Myocyte (in vitro differentiated cells): ENCODE measurements around the gene UGT1A1. TPM values are rescaled to one million over a fixed set of nuclear protein-coding genes. Genes with fewer than 3 reads are reported as not detected.

Experiments used
- DNase-seq: peaks from one replicate; pipeline ENCODE4 v3.0.0-alpha.2; 2012; ENCODE audit warnings: low read depth
- total RNA-seq: library from RNA; depleted of rRNA; stranded (reverse); fragments of >200 nt; gene quantifications from 2 replicates; pipeline ENCODE4 v1.2.3, GENCODE V29; 2014

Gene UGT1A1
- total RNA-seq, 1 donor from 2014 or later, result not detected

DNA sequence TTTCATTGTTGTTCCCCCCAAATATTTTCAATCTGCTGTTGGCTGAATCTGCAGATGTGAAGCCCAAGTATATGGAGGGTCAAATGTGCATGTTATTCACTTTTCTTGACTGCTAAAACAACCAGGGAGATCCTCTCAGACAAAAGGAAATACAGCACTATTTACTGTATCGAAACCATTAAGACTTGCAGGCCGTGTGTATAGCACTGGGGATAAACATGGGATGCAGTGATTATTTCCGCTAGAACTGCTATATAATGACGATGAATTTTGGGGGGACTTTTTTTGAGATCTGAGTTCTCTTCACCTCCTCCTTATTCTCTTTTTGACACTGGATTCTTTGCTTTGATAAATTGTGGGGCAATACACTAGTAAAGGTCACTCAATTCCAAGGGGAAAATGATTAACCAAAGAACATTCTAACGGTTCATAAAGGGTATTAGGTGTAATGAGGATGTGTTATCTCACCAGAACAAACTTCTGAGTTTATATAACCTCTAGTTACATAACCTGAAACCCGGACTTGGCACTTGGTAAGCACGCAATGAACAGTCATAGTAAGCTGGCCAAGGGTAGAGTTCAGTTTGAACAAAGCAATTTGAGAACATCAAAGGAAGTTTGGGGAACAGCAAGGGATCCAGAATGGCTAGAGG, 3.5 kb upstream of the UGT1A1 start:
- no peak for DNase-seq

DNA sequence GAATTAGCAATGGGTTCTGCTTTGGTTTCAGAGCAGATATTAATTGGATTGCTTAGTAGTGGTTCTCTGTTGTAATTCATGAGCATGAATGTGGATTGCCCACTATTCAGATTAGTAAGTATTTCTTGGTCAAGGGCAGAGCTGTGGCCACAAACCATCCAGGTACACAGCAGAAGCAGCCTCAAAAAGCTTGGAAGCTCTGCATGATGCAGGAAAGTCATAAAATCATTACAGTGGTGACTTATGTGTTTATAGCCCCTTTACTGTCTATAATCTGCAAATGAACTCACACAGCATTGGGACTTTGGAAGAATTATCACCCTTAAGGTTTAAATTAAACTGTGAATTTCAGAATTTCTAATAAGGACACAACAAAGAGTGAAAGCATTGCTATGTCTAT, 1.9 kb upstream of the UGT1A1 start:
- DNase-seq, result no peak

DNA sequence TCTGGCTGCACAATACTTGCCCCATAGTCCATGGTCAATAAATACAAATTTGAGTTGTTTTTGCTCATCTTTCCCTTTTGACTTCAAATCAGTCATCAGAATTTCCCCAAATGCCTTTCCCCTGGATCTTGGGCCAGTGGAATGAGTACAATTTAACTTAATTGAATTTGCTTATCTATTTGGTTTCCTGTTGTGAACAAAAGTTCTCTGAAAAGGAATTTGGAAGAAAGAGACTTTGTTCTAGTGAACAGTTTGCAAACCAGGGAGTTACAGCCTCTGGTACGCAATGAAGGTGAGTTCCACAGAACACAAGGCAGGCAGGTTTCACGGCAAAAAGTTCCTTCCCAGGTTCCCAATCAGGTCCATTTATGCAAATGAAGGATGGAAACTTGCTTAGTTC, 1.2 kb upstream of the UGT1A1 start:
- DNase-seq, result no peak

DNA sequence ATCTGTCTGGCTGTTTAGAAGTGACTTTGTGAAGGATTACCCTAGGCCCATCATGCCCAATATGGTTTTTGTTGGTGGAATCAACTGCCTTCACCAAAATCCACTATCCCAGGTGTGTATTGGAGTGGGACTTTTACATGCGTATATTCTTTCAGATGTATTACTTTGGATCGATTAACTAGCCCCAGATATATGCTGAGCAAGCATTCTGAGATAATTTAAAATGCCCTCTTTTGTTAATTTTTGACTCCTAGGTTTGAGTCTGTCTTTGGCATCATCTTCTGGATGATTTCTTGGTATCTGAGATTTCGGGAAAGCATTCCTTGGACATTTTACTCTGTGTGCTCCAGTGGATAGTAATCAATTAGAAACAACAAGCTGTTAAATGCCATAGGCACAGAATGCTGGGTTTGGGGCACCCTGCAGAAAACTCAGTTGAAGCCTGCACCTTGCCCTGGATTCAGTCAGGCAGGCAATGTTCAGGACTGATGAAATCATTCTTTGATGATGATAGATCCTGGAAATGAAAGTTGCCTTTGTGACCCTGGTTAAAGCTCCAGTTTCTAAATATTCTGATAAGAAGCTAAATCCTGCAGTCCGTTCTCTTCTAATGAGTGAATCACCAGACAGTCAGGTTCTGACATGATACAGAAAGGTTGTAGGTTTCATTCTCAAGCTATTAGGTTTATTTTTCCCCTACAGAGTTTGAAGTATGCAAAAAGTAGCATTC, 1.1 kb downstream of the UGT1A1 start:
- DNase-seq, result no peak

DNA sequence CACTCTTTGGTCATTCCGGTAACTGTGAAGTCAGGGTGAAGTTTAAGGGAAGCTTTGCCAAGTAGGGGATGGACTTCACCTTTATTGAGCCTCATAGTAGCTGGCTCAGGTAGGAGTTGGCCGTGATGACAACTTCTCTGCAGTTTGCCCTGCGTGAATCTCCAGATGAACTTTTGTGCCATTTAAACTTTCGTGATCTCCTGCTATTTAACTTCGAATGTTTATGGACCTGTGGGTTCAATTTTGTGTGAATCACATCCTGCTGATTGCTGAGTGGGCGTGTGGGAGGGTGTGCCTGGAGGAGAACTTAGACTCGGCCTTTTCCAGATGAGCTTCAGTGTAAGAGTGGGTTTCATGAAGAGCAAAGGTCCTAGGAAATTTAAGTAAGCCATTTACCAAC, 4.2 kb downstream of the UGT1A1 start:
- DNase-seq, result no peak

DNA sequence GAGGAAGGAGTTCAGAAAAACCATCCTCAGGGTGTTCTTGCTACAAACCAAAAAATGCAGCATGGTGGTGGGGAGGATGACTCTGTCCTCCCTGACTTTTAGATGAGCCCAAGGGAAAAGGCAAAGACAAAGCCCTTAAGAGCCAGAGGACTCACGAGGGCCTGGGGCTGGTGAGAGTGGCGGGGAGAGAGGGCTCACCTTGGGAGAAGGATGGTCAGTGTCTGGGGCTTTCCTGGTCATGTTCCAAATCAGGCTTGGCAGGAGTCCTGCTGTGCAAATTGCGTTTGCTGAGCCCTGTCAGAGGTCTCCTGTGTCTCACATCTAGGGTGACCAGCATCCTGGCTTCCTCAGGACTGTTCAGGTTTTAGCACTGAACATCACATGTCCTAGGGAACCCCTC, 4.7 kb downstream of the UGT1A1 start:
- no peak for DNase-seq

DNA sequence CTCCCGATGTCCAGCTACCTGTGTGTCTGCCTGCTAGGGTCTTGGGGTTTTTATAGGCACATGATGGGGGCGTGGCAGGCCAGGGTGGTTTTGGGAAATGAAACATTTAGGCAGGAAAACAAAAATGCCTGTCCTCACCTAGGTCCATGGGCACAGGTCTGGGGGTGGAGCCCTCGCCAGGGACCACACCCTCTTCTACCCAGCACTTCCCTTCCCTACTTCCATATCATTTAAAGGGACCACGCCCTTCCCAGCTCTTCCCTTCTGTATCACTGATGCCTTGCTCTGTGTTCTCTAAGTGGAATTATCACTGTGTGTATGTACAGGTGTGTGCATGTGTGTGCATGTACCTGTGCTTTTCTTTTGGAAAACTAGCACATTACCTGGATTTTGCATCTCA, 6.3 kb downstream of the UGT1A1 start:
- DNase-seq, result no peak

DNA sequence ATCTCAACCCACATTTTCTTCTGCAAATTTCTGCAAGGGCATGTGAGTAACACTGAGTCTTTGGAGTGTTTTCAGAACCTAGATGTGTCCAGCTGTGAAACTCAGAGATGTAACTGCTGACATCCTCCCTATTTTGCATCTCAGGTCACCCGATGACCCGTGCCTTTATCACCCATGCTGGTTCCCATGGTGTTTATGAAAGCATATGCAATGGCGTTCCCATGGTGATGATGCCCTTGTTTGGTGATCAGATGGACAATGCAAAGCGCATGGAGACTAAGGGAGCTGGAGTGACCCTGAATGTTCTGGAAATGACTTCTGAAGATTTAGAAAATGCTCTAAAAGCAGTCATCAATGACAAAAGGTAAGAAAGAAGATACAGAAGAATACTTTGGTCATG, 8.0 kb downstream of the UGT1A1 start:
- DNase-seq, result no peak

DNA sequence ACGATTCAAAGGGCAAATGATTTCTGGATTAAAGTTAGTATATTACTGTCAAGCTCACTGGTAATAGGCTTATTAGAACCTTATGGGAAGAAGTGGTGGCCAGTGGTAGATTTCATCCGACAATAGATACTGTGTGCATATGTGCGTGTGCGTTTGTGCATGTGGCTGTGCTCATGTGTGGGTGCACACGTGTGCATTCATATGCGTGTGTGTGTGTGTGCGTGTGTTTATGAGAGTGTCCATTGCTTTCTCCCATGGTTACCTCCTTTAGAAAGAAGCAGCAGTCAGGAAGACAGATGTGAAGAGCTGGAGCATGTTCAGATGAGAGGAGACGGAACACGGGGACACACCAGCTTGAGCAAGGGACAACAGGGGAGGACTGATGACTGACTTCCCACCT, 9.2 kb downstream of the UGT1A1 start:
- DNase-seq, result no peak

DNA sequence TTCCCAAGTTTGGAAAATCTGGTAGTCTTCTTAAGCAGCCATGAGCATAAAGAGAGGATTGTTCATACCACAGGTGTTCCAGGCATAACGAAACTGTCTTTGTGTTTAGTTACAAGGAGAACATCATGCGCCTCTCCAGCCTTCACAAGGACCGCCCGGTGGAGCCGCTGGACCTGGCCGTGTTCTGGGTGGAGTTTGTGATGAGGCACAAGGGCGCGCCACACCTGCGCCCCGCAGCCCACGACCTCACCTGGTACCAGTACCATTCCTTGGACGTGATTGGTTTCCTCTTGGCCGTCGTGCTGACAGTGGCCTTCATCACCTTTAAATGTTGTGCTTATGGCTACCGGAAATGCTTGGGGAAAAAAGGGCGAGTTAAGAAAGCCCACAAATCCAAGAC, 12.1 kb downstream of the UGT1A1 start:
- no peak for DNase-seq

DNA sequence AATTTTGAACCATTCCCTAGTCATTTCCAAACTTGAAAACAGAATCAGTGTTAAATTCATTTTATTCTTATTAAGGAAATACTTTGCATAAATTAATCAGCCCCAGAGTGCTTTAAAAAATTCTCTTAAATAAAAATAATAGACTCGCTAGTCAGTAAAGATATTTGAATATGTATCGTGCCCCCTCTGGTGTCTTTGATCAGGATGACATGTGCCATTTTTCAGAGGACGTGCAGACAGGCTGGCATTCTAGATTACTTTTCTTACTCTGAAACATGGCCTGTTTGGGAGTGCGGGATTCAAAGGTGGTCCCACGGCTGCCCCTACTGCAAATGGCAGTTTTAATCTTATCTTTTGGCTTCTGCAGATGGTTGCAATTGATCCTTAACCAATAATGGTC, 12.5 kb downstream of the UGT1A1 start:
- no peak for DNase-seq

DNA sequence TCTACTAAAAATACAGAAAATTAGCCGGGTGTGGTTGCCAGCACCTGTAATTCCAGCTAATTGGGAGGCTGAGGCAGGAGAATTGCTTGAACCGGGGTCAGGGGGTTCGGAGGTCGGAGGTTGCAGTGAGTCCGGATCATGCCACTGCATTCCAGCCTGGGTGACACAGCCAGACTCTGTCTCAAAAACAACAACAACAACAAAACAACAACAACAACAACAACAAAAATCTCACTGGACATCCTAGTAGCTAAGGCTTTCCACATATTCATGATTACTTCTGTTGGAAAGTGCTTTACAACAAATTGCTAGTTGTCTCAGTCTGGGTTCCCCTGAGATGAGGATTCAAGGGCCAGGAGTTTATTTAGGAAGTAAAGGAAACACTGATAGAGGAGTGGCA, 13.8 kb downstream of the UGT1A1 start:
- no peak for DNase-seq

DNA sequence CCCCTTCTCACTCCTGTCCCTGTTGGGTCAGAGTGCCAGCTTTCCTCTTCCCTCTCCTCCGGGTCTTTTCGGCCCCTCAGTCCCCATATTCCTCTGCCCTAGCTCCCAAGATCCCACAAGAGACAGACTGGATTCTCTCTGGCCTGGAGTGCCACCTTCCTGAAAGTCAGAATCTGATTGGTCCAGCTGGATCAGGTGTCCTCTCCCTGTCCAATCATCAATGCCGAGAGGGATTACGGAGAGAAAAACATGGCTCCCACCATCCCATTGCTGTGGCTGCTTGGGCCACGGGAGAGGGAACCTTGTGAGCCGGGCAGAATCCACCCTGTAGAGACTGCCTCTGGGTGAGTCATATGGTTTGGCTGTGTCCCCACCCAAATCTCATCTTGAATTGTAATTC, 15.3 kb downstream of the UGT1A1 start:
- DNase-seq, result no peak

DNA sequence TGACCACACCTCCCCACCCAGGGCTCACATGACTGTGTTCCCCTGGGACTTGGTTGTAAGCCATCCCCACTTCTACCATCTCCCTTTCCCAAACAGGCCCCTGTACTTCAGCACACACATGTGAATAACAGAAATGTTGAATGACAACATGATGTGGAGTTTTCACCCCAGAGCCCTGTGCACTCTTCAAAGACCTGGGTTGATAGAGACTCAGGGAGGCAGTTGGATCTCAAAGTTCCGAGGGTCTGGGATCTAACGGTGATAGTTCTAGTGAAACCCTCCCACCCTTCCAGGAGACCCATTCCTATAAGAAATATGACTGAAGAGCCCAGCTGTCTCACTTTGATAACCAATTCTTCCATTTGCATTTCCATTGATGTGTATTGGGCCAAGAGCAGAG, 18.0 kb downstream of the UGT1A1 start, which contains the start of gene MROH2A:
MROH2A (plus strand) TSS at position 301 of the 400 bp plus-strand sequence. CDS start 1,029 bp downstream, outside the sequence.
- no peak for DNase-seq

DNA sequence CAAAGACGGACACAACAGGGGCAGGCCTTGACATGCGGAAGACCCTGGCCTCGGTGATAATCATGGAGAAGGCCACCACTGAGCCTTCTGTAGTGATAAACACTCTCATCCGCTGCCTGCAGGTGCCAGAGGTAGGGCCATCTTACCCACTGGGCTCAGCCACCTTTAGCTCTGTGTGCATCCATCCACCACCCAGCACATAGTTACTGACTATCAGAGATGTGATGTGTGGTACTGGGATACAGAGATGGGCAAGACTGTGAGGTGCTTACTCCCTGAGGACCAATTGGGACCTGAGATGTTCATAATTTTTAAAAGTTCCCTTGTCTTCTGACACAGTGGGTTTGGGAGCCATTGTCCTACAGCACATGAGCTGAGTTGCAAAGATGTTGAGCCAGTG, 19.7 kb downstream of the UGT1A1 start:
- DNase-seq, result no peak

DNA sequence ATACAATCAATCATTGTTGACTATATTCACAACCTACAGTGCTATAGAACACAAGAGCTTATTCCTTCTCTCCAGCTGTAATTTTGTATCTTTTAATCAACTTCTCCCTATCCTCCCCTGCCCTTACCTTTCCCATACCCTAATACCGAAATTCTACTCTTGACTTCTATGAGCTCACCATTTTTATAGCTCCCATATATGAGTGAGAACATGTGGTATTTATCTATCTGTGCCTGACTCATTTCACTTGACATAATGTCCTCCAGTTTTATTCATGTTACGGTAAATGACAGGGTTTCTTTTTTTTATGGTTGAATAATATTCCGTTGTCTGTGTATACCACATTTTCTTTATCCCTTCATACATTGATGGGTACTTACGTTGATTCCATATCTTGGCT, 20.7 kb downstream of the UGT1A1 start:
- DNase-seq, result no peak

DNA sequence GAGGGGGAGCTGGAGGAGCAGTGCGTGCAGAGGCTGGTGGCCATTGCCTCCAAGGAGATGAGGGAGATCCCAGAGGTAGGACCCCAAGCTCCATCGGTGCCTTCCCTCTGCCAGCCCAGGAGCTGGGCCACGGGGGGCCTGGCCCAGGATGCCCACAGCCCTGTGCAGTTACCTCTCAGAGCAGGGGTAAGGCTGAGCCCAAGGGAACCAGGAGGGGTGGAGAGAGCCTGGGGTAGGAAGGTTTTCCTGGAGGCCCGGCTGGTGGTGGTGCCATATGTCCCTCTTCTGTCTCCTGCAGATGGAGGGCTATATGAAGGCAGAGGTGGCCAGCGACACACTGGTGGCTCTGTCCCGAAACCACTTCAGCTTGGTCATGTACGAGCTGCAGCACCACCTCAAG, 29.5 kb downstream of the UGT1A1 start:
- DNase-seq, result no peak

DNA sequence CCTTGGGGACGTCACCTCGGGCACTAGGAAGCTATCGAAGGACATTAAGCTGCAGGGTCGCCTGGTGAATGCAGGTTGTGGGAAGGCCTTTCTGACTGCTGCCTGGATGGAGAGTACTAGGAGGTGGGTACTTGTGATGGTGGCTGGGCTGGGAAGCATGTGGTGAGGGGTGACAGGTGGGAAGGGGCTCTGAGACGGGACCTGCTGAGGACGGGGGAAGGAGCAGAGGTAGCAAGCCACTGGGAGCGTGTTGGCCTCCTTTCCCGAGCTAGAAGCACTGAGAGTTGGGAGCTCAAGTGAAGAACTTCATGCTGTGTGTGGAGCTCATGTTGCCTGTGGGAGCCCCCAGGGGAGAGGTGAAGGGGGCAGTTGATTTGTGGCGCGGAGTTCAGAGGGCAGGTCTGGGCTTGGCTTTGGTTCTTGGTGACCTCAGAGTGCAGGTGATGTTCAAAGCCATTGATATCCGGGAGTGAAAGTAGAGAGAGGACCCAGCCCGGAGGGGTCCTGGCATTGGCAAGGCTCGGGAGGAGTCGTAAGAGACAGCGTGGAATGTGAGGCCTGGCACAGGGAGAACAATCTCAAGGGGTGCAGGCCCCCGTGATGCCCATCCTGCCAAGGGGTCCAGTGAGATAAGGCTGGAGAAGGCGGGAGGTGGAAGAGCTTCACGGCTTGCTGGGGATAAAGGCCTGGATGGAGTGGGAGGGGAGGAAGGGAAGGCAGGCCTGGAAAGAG, 31.2 kb downstream of the UGT1A1 start:
- no peak for DNase-seq

DNA sequence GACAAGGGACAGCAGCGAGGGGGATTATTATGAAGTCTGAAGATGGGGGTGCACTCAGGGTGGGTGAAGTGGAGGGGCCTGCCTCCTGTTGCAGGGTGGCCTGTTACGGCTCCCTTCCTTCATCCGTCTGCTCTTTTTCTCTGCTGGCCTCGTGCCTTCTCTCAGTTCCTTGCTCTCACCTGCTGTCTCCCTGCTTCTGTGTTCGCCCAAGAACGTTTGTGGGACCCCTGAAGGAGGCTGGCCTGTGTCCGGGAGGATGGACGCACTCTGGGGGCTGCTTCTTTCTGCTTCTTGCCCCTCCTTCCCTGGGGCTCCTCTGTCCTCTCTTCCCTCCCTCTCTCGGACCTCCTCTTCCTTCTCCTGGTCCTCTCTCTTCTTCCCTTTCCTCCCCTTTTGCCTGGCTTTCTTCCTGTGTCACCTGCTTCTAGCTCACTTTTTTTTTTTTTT, 31.8 kb downstream of the UGT1A1 start:
- no peak for DNase-seq

DNA sequence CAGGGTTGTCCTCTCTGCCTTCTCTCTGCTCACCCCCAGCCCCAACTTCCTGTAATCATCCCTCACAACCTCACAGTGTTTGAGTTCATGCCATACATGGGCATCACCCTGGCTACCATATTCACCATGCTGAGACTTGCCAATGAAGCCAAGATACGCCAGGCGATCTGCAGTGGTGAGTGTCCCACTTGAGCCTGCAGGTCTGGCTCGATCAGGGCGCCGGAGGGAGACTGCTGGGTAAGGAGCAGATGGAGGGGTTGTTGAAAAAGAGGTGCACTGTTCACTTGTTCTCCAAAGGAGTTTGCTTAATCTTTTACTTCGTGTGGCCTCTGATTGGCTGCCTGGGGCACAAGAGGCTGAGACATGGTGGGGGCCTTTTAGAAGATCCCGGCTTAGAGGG, 32.6 kb downstream of the UGT1A1 start:
- no peak for DNase-seq

DNA sequence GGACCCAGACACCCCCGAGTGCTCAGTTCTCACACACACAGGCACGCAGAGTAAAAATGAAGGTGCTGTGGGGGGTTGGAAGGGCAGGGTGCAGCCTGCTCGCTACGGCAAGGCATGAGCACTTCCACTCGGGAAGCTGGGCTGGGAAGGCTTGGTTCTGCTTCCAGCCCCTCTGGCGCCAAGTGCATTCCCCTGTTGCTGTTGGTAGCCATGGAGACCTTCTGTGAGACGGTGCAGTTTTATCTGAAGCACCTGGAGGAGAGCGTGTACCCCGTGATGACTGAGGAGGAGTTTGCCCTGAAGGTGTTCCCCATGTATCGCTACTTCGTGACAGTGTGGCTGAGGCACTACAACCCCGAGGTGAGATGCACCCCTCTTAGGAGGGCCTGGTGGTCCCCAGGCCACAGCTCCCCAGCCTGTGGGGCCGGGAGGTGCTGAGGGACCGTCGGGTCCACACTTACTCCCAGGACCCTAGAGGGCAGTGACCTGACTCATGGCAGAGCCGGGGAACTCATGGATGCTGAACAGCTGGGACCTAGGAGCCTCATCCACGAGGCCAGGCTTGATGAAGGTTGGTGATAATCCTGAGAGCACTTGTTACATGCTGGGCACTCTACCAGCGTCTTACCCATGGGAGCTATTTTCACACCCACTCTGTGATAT, 33.5 kb downstream of the UGT1A1 start:
- DNase-seq, result no peak

DNA sequence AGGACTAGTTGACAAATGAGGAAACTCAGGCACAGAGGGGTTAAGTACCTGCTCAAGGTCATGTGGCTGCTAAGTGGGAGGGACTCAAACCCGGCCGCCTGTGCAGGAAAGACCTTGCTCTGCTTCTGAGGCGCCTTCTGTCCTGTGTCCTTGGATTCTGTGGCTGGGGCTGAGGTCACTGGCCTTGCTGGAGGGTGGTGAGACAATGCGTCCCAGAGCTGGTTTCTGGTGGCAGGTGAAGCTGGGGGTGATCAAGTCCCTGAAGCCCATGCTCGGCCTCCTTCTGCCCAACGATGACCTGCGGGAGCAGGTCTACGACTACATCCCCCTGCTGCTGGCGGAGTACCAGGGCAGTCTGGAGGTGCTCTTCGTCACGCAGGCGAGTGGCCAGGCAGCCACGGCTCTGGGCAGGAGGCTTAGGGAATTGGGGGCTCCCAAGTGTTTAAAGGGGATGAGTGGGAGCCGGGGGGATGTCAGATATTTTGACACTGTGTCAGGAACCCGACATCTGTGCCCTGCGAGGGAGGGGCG, 34.1 kb downstream of the UGT1A1 start:
- DNase-seq, result no peak
